Measurements from ENCODE around the gene CTDNEP1. TPM values are rescaled to one million over a fixed set of nuclear protein-coding genes. Genes with fewer than 3 reads are reported as not detected.

Gene CTDNEP1
- total and polyA plus RNA-seq, 2 donors (not counting 3 experiments of a cell fraction or from before 2014, with no cell fraction given), result 130 to 143 TPM

DNA sequence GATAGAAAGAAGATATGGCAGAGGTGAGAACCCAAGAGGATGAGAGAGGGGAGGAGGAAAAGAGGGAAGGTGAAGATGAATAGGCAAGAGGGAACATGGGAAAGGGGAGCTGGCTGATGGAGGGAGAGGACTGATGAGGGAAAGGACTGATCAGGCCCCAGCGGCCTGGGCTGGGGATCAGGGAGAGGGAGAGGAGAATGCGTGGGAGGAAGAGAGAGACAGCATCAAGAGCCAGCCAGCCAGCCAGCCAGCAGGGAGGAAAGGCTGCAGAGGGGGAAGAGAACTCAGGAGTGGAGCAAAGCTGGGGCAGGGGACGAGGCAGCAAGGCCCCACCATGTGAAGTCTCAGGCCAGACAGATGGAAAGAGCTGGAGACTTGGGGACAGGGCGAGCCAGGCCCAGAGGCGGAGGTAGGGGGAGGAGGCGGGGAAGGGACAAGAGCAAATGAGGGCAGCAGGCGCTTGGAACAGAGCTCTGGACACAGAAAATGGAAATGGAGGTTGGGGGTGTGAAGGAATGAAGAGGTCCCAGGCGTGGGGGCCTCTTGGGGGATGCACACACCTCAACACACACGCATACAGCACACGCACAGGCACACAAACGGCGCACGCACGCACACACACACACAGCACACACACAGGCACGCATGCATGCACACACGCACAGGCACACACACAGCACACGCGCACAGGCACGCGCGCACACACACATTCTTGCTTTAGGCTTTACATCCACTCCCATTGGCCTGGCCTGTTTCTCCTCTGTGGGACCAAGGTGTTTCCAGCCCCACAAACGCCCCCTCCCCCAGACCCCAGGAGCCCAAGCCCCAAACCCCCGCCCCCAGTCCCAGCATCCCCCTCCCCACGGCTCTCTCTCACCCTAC lies 44.2 kb downstream of the CTDNEP1 start:
- Histone ChIP-seq H3K9me1 (replicated peaks; ENCODE audit: control insufficient read depth, extremely low read depth, insufficient read depth, low read length) (no peaks in the 10 kb centered on the region), H3K27me3 (ENCODE audit: control insufficient read depth in 2 of 2, insufficient read depth in 2 of 2, low read length in 2 of 2) (no peaks in the 10 kb centered on the region), H3K79me2 (ENCODE audit: control insufficient read depth, insufficient read depth, low read length) (peaks cover 5% of the 10 kb centered on the region), H3K27ac (ENCODE audit: insufficient read depth, low read depth, low read length) (no peak overlapping the region), H2AFZ (ENCODE audit: low read depth, low read length) (no peak overlapping the region), H3K9ac (replicated peaks; ENCODE audit: extremely low read depth, insufficient read depth, low read length) (no peak overlapping the region), H3K4me2 (ENCODE audit: insufficient read depth, low read length) (no peak overlapping the region), H3K4me3 (replicated peaks in 1 of 3; ENCODE audit: insufficient read depth in 1 of 3, low read depth in 1 of 3, low read length in 3 of 3) (no peak overlapping the region), H3K4me1 (ENCODE audit: control insufficient read depth, extremely low read depth, insufficient read depth, low read length) (peaks cover 6% of the 10 kb centered on the region), H3K36me3 (ENCODE audit: control insufficient read depth in 2 of 2, extremely low read depth in 1 of 2, insufficient read depth in 2 of 2, low read length in 2 of 2) (peaks cover 3 to 15% of the 10 kb centered on the region in 2 experiments), H3K9me3 (replicated peaks; ENCODE audit: control insufficient read depth, insufficient read depth, low read length) (no peaks in the 10 kb centered on the region), H4K20me1 (replicated peaks; ENCODE audit: control insufficient read depth, extremely low read depth, insufficient read depth, low read length) (no peaks in the 10 kb centered on the region)
- dilution Hi-C loops (cut with MboI; ENCODE audit: extremely low pct_ligation_motif_present, low sequenced_read_pairs), result no loop called here
- no peak for DNase-seq (ENCODE audit: low read depth, low spot score)
- POLR2A ChIA-PET, result no interaction called here
- intact Hi-C loops (cut with micrococcal nuclease), result no loop called here
- no peak for FAIRE-seq
- BruUV-seq (replicated peaks), result no TSS peak
- no peak for TF ChIP-seq MYC (IDR thresholded peaks at IDR 0.05; ENCODE audit: low read depth, low read length)
- TF ChIP-seq FOS (IDR thresholded peaks at IDR 0.05; ENCODE audit: borderline replicate concordance, insufficient read depth, low read length), result no peak
- TF ChIP-seq POLR2A (IDR thresholded peaks at IDR 0.05; ENCODE audit: low read depth, low read length), result no peak
- no peak for TF ChIP-seq JUN (IDR thresholded peaks at IDR 0.05; ENCODE audit: borderline replicate concordance, insufficient read depth, insufficient read length, low read depth)
- no peak for TF ChIP-seq GATA2 (IDR thresholded peaks at IDR 0.05; ENCODE audit: insufficient read depth, insufficient read length, low read depth, low read length)
- TF ChIP-seq POLR2AphosphoS5 (IDR thresholded peaks at IDR 0.05; ENCODE audit: insufficient read depth, low read depth, low read length), result no peak
- TF ChIP-seq EZH2 (IDR thresholded peaks at IDR 0.05; ENCODE audit: borderline replicate concordance, low read depth, low read length, severe bottlenecking), result no peak
- TF ChIP-seq, protein P1, sequence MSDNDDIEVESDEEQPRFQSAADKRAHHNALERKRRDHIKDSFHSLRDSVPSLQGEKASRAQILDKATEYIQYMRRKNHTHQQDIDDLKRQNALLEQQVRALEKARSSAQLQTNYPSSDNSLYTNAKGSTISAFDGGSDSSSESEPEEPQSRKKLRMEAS (IDR thresholded peaks at IDR 0.05; ENCODE audit: insufficient read depth, insufficient read length), result no peak
- TF ChIP-seq, protein P2, sequence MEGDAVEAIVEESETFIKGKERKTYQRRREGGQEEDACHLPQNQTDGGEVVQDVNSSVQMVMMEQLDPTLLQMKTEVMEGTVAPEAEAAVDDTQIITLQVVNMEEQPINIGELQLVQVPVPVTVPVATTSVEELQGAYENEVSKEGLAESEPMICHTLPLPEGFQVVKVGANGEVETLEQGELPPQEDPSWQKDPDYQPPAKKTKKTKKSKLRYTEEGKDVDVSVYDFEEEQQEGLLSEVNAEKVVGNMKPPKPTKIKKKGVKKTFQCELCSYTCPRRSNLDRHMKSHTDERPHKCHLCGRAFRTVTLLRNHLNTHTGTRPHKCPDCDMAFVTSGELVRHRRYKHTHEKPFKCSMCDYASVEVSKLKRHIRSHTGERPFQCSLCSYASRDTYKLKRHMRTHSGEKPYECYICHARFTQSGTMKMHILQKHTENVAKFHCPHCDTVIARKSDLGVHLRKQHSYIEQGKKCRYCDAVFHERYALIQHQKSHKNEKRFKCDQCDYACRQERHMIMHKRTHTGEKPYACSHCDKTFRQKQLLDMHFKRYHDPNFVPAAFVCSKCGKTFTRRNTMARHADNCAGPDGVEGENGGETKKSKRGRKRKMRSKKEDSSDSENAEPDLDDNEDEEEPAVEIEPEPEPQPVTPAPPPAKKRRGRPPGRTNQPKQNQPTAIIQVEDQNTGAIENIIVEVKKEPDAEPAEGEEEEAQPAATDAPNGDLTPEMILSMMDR (IDR thresholded peaks at IDR 0.05; ENCODE audit: extremely low read depth in 1 of 2, insufficient read depth in 1 of 2, low read depth in 1 of 2, low read length in 2 of 2), result no peak
- CTCF ChIA-PET, result interaction anchor here (1.0 kb wide), 1 partner anchor 162 kb away, joined by 3 read pairs; no protein-coding TSS in a partner anchor

Measured in endothelial cell of umbilical vein (primary cell).